GM19438 (cell line): ENCODE measurements around the gene PCDH15.
"Not testable (repeated sequence)": the region's sequence is repeated elsewhere in the genome, so short reads cannot be mapped to it uniquely, and the experiment has no call there.

Experiments
- ATAC-seq: cut with Tn5 transposase; IDR thresholded peaks from one replicate; pipeline ENCODE4 v1.9.1; 2021; ENCODE audit warnings: low read depth; ENCODE audit not compliant: unreplicated experiment

Gene PCDH15

DNA sequence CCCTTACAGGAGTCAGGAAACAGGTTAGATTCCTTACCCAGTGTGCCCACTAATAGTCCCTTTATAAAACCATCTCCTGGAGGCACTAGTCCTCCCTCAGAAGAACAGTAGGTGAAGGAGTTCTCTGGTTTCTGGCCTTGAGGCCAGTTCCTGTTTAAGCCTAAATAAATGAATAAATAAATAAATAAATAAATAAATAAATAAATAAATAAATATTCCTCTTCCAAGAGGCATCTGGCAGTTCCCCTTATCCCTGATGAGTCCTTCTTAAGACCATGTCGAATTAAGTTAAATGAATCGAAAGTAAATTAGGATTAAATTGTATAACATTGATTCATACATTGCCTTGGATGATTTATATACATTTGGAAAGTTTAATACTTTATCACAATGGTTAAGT lies 223.3 kb downstream of the PCDH15 start:
- ATAC-seq = no peak

DNA sequence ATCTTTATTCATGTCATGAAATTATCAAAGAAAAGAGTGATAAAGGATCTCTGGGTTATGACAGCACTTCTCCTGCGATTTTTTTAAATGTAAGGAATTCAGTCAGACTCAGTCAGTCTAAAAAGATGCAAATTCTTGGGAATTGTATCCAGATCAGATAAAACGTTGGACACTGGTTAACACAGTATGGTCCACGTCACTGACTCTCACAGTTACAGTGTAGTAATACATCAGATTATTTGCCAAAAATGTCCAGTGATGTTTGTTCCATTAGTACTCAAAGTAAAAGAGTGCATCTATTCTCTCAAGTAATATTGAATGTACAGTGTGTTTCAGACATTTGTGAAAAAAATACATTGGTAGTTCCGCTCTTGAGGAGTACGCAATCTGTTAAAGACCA lies 224.5 kb downstream of the PCDH15 start:
- ATAC-seq = no peak

DNA sequence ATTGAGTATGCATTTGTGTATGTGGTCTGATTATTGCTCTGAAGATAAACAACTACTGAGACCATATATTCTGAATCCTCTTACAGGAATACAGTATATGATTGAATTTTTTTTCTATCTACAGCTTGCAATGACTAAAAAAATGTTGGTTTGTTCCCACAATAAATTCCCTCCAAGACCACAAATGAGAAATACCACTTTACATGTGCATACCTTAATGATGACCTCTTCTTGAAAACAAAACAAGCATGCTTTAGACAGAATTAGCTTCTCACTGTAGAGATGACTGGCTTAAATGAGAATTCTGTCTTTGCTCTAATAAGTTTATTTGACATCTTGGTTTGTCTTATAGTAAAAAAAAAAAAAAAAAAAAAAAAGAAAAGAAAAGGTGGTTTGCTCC lies 241.5 kb downstream of the PCDH15 start:
- no peak for ATAC-seq

DNA sequence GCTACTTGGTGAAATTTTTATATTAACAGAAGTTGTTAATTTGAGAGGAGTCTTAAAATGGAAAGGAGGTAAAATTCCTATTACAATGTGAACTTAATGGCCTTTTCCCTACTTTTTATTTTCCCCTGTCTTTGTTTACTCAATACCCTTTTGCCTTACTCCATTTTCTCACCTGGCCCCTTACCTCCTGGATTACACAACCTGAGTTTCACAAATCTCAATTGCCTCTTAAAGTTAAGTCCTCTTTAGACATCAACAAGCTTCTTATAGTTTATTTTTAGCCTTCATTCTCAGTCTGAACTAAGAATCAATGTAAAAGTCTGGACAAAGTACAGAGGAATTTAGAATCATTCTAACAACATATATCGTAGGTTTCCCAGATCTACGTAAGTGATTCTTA lies 247.0 kb downstream of the PCDH15 start:
- no peak for ATAC-seq

DNA sequence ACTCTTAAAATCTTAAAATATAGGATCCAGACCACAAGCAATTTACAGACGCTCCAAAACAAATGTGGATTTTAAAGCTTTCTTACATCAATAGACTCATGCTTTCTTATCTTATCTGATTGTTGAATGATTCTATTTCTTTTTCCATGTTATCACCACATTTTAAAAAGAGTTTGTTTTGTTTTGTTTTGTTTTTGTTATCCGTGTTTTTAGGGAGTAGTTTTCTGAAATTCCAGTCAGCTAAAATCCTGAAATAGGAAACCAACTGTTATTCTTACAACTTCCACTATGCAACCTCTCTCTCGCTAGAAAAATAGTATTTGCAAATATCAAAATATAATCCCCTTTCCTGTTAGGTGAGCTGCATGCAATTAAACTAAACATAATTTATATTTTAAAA lies 251.0 kb downstream of the PCDH15 start:
- ATAC-seq = no peak

DNA sequence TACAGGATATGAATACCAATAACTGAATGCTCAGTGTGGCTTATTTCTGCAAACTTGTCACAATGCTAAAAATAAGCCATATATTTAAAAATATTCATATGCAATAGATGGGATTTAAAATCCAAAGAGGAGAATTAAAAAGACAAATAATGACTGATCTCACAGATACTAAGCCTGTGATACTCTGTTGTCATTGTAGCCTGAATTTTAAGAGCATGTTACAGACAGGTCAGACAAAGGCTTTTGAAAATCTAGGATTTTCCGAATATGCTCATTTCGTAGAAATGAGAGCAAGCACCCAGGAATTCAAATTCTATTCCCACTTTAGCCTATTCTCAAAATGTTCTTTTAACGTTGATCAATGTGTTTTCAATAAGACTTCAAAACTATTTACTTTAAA lies 269.7 kb downstream of the PCDH15 start:
- ATAC-seq = no peak

DNA sequence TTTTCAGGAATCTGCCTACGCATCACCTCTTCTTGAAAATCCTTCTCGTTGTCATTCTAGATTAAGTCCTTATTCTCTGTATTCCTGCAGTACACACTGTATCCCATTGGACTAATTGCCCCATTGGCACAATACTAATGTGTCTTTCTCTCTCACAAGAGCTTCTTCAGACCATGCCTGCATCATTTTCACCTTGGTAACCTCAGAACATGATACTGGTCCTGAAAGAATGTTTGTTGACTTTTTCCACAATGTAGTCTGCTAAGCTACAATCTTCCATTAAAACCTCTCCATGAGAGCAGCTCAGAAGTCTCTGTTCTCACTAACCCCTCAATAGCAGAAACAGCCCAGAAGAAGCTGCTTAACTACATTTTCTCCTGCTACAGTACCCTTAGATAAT lies 270.7 kb downstream of the PCDH15 start:
- ATAC-seq = no peak

DNA sequence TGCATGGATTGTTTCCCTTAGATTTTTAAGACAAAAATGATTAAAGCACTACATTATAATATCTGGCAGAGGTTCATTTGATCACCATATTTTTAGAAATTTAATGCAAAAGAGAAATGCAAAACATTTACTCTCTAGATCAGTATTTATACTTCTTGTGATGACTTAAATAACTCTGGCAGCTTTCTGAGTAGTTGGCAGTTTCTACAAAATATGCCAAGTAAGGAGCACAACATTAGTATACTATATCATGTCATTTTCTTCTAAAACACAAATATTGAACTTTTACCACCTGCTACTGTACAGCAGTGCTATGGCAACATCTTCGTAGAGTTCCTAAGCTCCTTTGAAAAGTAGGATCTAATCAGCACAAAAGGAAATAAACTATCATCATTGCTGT lies 275.2 kb downstream of the PCDH15 start:
- ATAC-seq = no peak

DNA sequence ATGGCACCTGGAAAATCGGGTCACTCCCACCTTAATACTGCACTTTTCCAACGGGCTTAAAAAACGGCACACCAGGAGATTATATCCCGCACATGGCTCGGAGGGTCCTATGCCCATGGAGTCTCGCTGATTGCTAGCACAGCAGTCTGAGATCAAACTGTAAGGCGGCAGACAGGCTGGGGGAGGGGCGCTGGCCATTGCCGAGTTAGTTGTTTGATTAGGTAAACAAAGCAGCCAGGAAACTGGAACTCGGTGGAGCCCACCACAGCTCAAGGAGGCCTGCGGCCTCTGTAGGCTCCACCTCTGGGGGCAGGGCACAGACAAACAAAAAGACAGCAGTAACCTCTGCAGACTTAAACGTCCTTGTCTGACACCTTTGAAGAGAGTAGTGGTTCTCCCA lies 285.8 kb downstream of the PCDH15 start:
- ATAC-seq = not testable (repeated sequence)

DNA sequence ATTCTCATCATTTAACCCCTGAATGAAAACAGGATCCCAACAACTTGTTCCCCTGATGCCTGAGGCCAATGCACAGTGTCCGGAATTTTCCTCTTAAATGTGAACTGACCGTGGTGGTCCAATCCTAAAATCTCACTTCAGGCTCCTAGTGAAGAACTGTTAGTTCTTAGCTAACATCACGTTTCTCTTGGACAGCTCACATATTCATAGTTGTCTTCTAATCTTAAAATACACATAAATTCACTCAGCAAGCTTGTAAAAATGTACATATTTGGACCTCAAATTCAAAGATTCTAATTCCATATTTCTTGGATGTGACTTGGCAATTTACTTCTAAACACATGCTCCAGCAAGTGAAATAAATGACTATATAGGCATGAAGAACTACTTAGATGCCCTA lies 297.2 kb downstream of the PCDH15 start:
- no peak for ATAC-seq

DNA sequence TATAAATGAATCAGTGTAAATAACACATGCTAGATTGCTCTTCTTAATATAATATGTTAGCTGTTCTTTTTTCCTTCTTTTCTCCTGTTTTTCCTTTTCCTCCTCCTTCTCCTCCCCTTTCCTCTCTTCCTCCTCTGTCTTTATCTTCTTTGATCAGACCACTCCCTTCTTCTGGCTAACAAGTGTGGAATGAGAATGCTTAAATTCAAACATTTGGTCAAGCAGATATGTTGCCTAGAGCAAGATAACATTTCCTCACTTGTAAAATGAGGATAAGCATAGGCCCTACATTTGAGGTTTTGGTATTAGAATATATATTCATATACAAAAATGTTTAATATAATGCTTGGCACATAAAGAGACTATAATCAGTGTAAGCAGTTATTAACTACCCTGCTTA lies 299.1 kb downstream of the PCDH15 start:
- ATAC-seq = no peak

DNA sequence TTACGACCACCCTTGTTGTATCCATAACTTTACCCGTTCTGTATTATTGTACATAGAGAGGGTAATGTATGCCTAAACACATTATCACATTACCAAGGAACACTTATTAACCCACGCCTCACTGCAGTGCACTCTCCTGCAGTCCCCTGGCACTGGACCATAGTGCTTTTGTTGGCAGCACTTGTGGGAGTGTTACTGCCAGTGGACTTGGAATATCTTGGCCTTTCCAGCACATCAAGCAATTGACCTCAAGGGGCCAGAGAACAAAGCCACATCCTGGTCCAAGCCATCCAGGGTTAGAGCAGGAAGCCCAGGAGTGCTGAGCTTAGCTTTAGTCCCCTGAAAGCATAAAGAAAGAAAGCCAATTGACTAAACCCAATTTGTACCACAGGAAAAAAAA lies 304.2 kb downstream of the PCDH15 start:
- ATAC-seq = no peak

DNA sequence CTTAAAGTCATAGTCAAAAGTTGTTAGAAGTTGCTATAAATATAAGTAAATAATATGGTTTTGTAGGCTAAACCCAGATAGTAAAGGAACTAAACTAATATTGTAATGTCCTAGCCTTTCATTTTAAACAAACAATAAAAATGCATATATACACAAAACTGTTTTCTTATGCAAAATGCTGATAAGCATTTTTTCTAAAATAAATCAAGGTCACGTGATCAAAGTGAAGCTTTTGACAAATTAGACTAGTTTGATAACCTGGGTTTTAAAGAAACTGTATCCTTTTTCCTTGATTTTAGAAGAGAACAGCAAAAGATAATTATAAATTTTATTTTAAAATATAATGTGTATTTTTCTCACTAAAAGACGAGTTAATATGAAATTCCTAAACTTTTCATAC lies 313.3 kb downstream of the PCDH15 start:
- ATAC-seq = no peak

DNA sequence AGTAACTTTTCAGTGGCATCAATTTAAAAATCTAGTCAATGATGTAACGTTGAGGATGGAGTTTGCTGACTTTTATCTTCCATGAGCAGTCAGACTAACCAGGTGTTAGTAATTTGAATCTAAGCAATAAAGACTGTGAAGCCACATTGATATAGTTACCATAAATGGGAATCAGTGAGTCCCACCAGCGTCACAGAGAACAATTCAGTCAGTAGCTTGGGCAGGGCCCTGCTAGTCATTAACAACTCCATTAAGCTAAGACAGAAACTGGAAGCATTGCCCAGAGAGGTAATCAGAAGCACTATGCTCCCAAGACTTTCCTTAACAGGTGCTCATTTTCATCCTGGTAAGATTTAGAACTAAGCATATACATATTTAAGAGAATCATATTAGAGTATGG lies 315.1 kb downstream of the PCDH15 start:
- no peak for ATAC-seq

DNA sequence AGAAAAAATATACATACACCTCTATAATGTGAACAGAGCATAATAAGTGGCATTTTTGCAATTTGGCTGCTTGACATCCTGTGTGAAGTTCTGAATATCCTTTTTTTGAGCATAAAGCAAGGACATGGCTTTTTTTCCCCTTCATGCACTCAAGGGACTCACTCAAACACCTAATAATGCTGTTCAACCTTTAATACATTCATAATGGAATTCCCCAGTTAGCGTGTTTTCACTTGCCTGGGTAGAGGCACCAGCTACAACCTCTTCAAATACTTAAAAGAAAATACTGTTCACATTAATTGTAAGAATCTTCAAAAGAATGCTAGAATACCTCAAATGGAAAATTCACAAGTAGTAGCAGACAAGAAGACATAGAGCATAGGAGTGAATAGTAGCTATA lies 316.8 kb downstream of the PCDH15 start:
- no peak for ATAC-seq

DNA sequence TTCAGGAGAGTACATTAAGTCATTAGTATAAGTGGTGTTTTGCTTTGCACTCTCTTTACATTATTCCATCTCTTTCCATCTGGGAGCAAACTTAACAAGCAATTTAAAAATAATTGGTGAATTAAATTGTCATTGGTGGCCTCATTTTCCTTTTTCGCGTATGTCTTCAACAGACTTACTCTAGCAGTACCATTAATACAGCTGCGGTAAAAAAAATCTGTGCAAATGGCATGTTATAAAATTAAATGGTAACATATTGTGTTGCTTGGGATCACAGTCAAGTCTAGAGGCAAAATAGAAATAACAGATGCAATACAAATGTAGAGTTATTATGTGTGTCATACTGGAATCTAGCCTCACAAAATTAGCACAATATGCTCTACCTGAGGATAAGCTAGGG lies 322.4 kb downstream of the PCDH15 start:
- no peak for ATAC-seq

DNA sequence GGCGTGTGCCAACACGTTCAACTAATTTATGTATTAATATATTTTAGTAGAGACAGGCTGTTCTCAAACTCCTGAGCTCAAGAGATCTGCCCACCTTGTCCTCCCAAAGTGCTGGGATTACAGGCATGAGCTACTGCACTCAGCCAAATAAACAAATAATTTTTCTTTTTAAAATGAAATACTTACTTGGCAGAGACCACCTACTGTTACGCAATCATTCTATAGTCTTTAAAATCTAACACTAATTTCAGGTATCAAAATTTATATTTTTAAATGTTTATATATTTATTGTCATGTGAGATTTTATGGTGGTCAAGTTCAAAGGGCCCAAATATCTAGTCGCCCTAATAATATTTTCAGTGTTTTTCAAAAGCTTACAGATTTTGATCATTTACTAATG lies 323.3 kb downstream of the PCDH15 start:
- no peak for ATAC-seq

DNA sequence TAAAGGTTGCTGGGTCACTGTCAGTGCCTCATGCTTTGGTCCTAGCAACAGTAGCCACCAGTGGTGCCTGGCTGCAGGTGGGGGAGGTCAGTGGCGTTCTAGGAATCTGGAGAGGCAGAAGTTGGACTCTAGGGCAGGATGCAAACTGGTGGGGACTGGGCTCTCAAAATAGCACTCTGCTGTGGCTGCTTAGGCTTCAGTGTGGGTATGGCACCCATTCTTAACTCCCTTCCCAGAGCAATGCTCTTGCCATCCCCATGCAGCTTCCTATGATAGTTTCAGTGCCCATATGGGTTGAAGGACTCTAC lies 330.8 kb downstream of the PCDH15 start:
- ATAC-seq = no peak

DNA sequence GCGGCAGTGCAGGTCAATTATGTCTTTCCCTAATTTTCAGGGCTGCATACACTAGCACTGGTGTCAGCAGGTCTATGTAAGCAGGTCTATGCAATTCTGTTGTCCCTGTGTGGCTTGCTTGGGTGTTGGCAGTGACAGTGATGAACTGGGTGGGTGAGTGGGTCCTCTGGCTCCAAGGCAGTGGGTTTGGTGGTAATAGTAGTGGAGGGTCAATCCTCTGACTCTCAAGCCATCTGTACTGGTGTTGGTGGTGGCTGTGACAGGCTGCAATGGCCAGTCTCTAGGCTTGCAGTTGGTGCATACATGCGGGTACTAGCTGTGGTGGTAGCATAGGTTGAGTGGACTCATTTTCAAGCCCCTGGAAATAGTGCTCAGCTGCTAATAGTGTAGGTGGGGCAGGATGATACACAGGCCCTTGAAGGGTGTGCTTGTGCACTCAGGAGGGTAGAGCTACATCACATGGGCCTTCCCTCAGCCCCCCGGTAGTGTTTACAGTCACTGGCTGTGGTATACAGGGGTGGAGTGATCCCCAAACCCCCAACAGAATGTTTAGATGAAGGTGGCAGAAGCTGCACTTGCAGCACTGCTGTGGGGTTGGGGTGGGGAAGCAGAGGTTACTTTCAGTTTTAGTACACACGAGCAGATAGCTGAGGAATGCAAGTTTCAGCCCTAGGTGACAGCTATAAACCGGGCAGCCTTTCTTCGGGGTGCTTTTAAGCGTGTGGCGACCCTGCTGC lies 331.3 kb downstream of the PCDH15 start:
- no peak for ATAC-seq

DNA sequence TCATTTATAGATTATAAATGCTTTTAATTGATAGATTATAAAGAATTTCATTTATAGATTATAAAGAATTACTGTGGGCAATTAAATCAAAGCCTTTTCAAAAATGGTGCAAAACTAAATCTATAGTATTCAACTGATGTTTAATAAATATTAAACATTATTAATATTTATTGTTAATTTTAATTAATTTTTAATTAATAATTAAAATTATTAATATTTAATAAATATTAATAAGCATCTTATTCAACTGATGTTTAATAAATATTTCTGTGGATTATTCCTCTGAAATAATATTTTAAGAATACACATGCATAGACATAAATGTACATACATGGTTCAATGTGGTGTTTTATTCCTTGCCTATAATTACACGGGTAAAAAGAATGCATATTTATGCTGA lies 346.8 kb downstream of the PCDH15 start:
- ATAC-seq = no peak

DNA sequence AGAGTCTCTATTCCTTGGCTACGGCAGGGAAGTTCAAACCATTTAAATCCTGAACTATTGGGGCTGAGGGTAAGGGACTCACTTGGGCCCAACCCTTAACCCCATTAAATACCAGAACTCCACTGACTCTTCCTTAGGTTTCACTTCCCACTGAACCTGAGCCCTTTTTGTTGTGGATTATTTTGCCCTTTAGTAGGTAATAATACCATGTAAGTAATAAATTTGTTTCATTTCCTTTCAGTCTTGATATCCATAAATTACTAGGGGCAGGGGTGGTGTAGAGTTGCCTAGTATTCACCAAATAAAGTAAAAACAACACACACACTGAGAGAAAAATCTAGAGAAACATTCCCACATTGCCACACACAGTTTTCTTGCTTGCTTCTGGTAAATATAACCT lies 352.0 kb downstream of the PCDH15 start:
- ATAC-seq = no peak

DNA sequence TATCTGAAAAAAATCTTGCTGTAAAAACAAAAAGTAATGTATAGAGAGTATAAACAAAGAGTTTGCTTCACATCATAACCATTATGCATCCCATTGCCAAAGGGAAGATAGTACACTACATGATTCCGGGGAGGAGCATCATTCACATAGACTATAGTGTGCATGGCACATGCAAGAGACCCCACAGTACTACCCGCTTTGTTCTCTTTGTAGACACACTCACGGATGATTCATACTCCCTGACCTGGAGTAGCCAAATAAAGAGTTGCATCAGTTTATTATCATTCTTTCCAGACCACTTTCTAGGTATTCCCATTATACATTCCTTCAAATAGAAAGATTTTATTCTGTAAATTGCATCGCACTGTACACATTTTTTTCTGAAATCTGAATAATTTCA lies 356.9 kb downstream of the PCDH15 start:
- no peak for ATAC-seq

DNA sequence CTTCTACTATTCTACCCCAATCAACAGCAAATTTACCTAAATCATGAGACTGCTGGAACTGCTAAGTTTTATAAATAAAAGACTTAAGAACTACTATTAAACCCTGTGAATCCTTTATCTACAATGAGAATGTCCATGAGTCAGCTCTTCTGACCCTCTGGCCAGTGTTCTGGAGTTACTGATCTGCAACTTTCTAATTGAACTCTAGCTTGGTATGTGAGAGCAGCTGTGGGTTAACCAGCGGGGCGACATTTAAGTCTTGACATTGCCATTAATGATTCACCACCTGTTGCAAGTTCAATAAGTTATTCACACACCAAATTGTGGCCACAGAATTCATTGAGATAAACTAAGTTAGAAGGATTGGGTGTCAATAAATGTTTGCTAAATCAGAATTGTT lies 359.8 kb downstream of the PCDH15 start:
- no peak for ATAC-seq
